AG09309 (cell line): ENCODE data around the gene SPACA9.

Experiments used
- DNase-seq: peaks from one replicate; pipeline ENCODE4 v3.0.0-alpha.2; 2010; ENCODE audit warnings: low read depth
- H3K4me3 ChIP-seq: 2 replicates; pipeline ENCODE4 v1.5.1; 2011; ENCODE audit warnings: mild to moderate bottlenecking, low read depth, low read length, moderate library complexity; ENCODE audit not compliant: control insufficient read depth
- CTCF ChIP-seq: IDR thresholded peaks from 2 replicates; pipeline ENCODE4 v1.5.1; 2011; ENCODE audit warnings: mild to moderate bottlenecking, low read depth, low read length, inconsistent platforms; ENCODE audit not compliant: insufficient read depth, control insufficient read depth; ENCODE audit errors: missing control alignments

The SPACA9 gene

GRCh38 chr9:132878695-132879456 is at the start of gene SPACA9:
Gene SPACA9, plus strand, starts transcription at chr9:132878898. Its CDS starts 5,050 bp downstream, at chr9:132883948.
- no peak for DNase-seq
- TF ChIP-seq CTCF, result no peak
- H3K4me3 ChIP-seq, result peak within 1 kb of the TSS; percentile 73

GRCh38 chr9:132832171-132832881 is 46.4 kb upstream of the SPACA9 start:
- no peak for TF ChIP-seq CTCF
- DNase-seq, result no peak
- H3K4me3 ChIP-seq, result no peak overlapping the region

- H3K4me3 ChIP-seq, result no peak overlapping the region
- DNase-seq, result no peak
- TF ChIP-seq CTCF, result no peak
These were observed 45.1 kb upstream of the SPACA9 start for GRCh38 chr9:132833550-132834121.

- H3K4me3 ChIP-seq, result no peak overlapping the region
- no peak for TF ChIP-seq CTCF
- no peak for DNase-seq
These were observed 44.4 kb upstream of the SPACA9 start for GRCh38 chr9:132834343-132834742.

GRCh38 chr9:132837501-132838286 is 41.0 kb upstream of the SPACA9 start:
- no peak overlapping the region for H3K4me3 ChIP-seq
- DNase-seq, result no peak
- TF ChIP-seq CTCF, result no peak

GRCh38 chr9:132838291-132838690 is 40.4 kb upstream of the SPACA9 start:
- TF ChIP-seq CTCF, result no peak
- no peak overlapping the region for H3K4me3 ChIP-seq

More at GRCh38 chr9:132838291-132838690, 40.4 kb upstream of the SPACA9 start:
- no peak for DNase-seq
